ENCODE data around the gene CDX2.

CDX2 gene

DNA sequence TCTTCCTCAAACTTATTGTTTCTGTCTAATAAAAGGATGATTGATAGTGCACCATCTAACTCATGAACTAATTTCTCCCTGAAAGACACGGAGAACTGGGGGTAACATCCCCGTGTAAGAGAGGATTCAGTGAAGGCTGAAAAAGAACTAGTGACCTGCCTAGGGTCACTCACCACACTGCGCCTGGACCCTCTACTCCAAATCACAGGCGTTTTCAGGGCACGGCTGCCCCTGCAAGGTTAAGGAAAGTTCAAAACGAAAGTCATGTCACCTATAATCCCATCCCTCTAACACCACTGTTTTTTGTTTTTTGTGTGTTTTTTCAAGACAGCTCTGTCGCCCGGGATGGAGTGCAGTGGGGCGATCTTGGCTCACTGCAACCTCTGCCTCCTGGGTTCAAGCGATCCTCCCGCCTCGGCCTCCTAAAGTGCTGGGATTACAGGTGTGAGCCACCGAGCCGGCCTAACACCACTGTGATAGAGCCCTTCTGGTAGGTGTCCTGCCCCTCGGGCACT lies 10.7 kb upstream of the CDX2 start:
- ChIA-PET POLR2A (no interaction called here), CTCF (interaction anchor here (0.9 to 16.1 kb wide), 5 partner anchors 18 to 152 kb away, joined by 3 to 404 read pairs (median 7); no protein-coding TSS in a partner anchor)
- TF ChIP-seq, protein P1, sequence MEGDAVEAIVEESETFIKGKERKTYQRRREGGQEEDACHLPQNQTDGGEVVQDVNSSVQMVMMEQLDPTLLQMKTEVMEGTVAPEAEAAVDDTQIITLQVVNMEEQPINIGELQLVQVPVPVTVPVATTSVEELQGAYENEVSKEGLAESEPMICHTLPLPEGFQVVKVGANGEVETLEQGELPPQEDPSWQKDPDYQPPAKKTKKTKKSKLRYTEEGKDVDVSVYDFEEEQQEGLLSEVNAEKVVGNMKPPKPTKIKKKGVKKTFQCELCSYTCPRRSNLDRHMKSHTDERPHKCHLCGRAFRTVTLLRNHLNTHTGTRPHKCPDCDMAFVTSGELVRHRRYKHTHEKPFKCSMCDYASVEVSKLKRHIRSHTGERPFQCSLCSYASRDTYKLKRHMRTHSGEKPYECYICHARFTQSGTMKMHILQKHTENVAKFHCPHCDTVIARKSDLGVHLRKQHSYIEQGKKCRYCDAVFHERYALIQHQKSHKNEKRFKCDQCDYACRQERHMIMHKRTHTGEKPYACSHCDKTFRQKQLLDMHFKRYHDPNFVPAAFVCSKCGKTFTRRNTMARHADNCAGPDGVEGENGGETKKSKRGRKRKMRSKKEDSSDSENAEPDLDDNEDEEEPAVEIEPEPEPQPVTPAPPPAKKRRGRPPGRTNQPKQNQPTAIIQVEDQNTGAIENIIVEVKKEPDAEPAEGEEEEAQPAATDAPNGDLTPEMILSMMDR (IDR thresholded peaks at IDR 0.05; ENCODE audit: control extremely low read depth, extremely low read depth, low read depth, missing control alignments), result no peak
- no peak for DNase-seq (ENCODE audit: extremely low spot score)

DNA sequence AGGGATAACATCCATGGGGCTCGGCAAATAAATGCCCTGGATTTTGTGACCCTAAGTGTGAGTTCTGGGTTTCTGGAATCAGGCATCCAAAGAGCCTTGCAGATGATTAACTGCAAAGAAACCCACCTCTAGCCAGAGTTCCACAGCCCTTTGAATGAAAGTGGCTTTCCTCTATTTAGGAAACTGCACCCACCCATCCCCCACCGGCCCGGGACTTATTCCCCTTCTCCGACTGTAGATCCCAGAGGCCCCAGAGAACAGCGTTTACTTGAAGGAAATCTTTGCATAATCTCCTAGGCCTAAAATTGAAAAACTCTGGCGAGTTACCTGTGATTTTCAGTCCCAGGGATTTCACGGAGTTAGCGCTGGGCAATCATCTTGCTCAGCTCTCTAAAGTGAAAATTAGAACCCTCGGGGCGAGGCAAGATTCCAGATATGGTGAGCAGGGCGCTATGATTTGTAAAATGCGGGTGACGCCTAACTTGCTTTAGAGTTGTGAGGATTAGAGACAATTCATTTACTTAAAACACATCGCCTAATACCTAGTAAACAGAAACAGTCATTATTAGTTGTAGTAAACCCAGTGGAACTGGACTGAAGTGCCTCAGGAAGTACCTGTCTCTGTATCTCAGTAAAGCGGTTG lies 10.0 kb upstream of the CDX2 start:
- no peak for DNase-seq (ENCODE audit: extremely low spot score)
- ChIA-PET POLR2A (no interaction called here), CTCF (interaction anchor here (1.8 to 16.1 kb wide), 3 partner anchors 26 to 617 kb away, joined by 5 to 404 read pairs (median 50); no protein-coding TSS in a partner anchor)
- TF ChIP-seq, protein P1 (IDR thresholded peaks at IDR 0.05; ENCODE audit: control extremely low read depth, extremely low read depth, low read depth, missing control alignments), result no peak

DNA sequence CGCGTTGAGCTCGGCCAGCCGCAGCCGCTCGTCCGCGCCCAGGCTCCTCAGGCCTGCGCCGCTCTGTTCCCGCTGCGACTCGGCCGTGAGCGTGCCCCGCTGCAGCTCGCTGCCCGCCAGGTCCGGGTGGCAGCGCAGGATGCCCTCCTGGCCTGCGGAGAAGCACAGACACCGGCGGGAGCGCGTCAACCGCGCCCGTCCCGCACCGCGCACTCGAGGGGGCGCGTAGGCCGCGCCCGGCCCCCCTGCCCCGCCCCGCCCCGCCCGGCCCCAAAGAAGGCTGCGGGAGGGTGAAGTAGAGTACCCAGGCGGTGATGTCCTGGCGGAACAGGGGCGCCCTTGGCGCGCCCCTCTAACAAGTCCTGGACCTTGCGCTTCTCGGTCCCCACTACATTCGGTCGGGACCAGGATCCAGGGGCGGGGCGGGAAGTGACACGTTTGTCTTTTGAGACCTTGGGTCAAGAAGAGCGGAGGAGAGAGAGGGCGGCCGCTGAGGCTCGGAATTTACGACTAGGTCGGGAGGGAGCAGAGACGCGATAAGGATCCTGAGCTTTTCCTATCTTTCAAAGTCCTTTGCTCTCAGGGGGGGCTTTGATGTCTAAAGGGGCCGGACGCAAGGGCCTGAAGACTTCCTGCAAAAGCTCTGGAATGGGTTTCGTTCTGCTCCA lies 9.3 kb upstream of the CDX2 start:
- no peak for DNase-seq (ENCODE audit: extremely low spot score)
- CTCF ChIA-PET, result interaction anchor here (1.1 to 16.1 kb wide), 6 partner anchors 18 to 617 kb away, joined by 3 to 404 read pairs (median 4); no protein-coding TSS in a partner anchor
- TF ChIP-seq, protein P1 (IDR thresholded peaks at IDR 0.05; ENCODE audit: control extremely low read depth, extremely low read depth, low read depth, missing control alignments), result no peak
- POLR2A ChIA-PET, result no interaction called here

DNA sequence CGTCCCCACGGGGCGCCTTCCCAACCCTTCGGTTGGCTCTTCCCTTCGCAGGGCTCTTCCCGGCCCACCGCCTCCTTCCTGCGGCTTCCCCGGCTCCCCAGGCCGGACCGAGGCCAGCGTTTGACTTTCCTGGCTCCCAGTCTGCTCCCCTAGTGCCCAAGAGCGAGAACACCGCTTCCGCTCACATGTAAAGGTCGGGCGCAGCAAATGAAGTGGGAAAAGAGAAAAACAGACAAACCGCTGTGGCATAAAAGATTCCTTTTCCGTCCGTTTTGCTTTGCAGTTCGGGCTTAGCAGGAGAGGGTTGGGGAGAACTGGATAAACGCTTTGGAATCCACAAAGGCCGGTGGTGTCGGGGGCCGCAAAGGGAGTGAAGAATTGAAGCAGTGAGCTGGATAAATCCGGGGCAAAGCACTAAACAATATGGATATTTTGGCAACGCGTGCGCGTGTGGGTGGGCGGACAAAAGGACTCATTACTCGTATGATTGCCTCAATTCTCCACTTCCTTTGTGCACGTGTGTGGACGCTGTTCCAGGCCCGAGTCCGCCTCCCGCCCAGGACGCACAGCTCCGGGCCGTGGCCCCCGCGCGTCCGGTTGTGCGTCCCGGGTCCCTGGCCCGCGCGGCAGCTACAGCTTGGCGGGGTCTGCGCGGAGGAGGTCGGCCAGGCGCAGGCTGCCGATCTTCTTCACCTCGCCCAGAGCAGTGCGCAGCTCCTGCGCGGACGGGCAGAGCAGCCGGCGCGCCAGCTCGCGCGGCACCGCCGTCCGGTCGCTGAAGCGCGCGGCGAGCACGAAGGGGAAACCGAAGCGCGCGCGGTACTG lies 8.6 kb upstream of the CDX2 start:
- TF ChIP-seq, protein P1 (IDR thresholded peaks at IDR 0.05; ENCODE audit: control extremely low read depth, extremely low read depth, low read depth, missing control alignments), result no peak
- POLR2A ChIA-PET, result no interaction called here
- no peak for DNase-seq (ENCODE audit: extremely low spot score)
- CTCF ChIA-PET, result interaction anchor here (1.1 to 16.1 kb wide), 6 partner anchors 17 to 616 kb away, joined by 3 to 404 read pairs (median 4); no protein-coding TSS in a partner anchor

DNA sequence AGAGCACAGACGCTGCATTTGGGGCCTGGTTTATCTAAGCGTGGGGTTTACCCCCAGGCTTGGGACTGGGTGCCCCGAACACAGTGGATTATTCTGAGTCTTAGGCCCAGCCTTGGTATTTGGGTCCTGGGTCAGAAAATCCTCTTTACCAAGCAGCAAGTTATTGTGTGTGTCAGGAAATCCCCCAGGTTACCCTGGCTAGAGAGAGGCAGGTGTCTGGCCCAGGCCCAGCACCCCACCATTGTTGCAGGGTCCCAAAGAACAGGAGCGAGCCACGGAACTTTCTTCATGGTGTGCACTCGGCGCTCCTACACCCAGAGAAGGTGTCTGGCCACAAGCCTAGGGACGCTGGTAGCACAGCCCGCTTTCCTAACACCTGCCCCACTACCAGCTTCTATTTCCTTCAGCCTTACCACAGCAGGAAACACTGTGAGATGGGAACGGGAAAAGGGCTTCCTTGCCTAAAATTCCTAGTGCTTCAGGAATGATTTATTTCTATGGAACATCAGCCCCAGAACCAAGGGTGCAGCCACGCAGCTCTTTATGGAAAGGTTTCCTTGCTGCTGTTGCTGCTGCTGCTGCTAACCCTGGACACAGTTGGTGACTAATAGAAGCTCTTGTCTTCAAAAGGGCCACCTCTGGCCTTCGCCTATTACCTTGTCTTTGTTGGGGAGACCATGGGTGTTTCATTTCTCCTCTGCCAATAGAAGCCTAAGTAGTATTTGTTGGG lies 7.4 kb upstream of the CDX2 start:
- no peak for DNase-seq (ENCODE audit: extremely low spot score)
- CTCF ChIA-PET, result interaction anchor here (1.0 to 16.1 kb wide), 8 partner anchors 8 to 614 kb away, joined by 3 to 404 read pairs (median 6); no protein-coding TSS in a partner anchor
- POLR2A ChIA-PET, result no interaction called here
- TF ChIP-seq, protein P1 (IDR thresholded peaks at IDR 0.05; ENCODE audit: control extremely low read depth, extremely low read depth, low read depth, missing control alignments), result no peak

All from GM10248 (cell line).